SU-DHL-6 (cell line): ENCODE data around the gene INPP5B.

Experiments used
- EZH2phosphoT487 ChIP-seq: fragments of 200-600 bp; sonication (generic), shearing (Covaris generic); conservative IDR thresholded peaks from 2 replicates; pipeline ENCODE4 v1.6.1; 2018; ENCODE audit warnings: mild to moderate bottlenecking, antibody characterized with exemption, low read length, moderate library complexity, mixed read lengths
- TF ChIP-seq, protein P1 (sequence below): fragments of 200-600 bp; sonication (generic); IDR thresholded peaks from one replicate; pipeline ENCODE4 v1.5.1; 2017; ENCODE audit warnings: antibody characterized with exemption, mild to moderate bottlenecking, low read length, moderate library complexity; ENCODE audit not compliant: insufficient read depth, poor library complexity, severe bottlenecking

DNA sequence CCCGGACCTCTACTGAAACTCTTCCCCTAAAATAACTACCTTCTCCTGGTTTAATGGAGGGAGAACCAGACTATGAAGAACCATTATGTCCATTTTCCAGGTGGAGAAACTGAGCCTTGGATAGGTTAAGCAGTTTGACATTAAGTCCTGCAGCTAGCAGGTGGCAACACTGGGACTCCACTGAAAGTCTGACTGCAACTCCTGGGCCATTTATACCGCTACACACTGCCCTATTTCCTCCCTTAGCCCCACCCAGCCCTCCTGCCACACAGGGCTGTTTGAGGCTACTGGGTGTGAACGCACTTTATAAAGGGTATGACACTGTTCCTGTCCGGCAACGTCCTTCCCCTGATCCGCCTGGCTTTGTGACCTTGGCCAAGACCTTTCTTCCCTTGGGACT lies 511 bp upstream of the INPP5B start:
- TF ChIP-seq, protein P1, sequence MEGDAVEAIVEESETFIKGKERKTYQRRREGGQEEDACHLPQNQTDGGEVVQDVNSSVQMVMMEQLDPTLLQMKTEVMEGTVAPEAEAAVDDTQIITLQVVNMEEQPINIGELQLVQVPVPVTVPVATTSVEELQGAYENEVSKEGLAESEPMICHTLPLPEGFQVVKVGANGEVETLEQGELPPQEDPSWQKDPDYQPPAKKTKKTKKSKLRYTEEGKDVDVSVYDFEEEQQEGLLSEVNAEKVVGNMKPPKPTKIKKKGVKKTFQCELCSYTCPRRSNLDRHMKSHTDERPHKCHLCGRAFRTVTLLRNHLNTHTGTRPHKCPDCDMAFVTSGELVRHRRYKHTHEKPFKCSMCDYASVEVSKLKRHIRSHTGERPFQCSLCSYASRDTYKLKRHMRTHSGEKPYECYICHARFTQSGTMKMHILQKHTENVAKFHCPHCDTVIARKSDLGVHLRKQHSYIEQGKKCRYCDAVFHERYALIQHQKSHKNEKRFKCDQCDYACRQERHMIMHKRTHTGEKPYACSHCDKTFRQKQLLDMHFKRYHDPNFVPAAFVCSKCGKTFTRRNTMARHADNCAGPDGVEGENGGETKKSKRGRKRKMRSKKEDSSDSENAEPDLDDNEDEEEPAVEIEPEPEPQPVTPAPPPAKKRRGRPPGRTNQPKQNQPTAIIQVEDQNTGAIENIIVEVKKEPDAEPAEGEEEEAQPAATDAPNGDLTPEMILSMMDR = no peak
- no peak for TF ChIP-seq EZH2phosphoT487
